ENCODE results near the gene CDH22.

The CDH22 gene

DNA sequence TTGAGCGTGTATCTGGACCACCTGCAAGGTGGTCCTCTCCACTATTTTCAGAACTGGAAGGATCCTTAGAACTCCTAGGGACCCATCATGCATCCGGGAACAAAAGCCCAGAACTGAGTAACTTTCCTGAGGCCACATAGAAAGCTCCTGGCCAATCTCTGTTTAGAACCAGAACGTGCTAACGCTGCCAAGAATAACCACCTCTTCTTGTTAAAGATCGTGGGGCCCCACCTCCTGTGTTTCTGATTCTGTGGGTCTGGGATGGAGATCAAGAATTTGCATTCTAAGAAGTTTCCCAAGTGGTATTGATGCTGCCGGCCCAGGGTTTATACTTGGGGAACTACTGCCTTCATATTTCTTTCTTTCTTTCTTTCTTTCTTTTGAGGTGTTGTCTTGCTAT lies 176.9 kb downstream of the CDH22 start:
- H3K27me3 ChIP-seq (ENCODE audit: control insufficient read depth, insufficient read depth, low read length) = no peaks in the 10 kb centered on the region
- no CpG with 5 or more reads among the region's 6 CpGs for WGBS (ENCODE audit: insufficient coverage, insufficient read length)
- DNase-seq (ENCODE audit: low read depth, low spot score) = no peak
- no peaks in the 10 kb centered on the region for H3K36me3 ChIP-seq (ENCODE audit: control insufficient read depth, insufficient read depth, low read length)
- H3K9me3 ChIP-seq (ENCODE audit: control insufficient read depth, insufficient read depth, low read length) = no peaks in the 10 kb centered on the region
- no peak overlapping the region for H3K27ac ChIP-seq (ENCODE audit: low read length)
- peaks cover 2% of the 10 kb centered on the region; the same call in 1 of the 2 replicates for H3K4me1 ChIP-seq (ENCODE audit: control insufficient read depth, insufficient read depth, low read length)
- no peak overlapping the region for H3K4me3 ChIP-seq (ENCODE audit: low read length)

DNA sequence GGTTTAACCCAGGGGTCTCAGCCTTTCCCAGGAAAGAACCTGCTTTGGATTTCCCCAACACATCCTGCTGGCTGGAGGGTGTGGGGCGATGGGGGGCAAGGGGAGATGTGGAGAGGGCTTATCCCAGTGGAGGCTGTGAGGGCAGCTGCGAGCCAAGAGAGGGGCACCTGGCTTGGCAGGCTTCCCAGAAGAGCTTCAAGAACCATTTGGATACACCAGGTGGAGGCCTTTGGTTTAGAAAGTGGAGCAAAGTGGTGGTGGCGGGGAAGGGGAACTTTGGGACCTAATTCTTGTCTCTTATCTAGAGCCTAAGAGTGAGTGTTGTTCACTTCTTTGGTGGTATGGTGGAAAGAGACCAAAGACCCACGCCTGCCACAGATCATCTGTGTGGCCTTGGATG lies 177.8 kb downstream of the CDH22 start:
- H3K27ac ChIP-seq (ENCODE audit: low read length) = no peak overlapping the region
- no peaks in the 10 kb centered on the region for H3K27me3 ChIP-seq (ENCODE audit: control insufficient read depth, insufficient read depth, low read length)
- H3K9me3 ChIP-seq (ENCODE audit: control insufficient read depth, insufficient read depth, low read length) = no peaks in the 10 kb centered on the region
- no peaks in the 10 kb centered on the region for H3K36me3 ChIP-seq (ENCODE audit: control insufficient read depth, insufficient read depth, low read length)
- H3K4me1 ChIP-seq (ENCODE audit: control insufficient read depth, insufficient read depth, low read length) = peaks cover 2% of the 10 kb centered on the region; the same call in 1 of the 2 replicates
- no peak for DNase-seq (ENCODE audit: low read depth, low spot score)
- no CpG with 5 or more reads among the region's 4 CpGs for WGBS (ENCODE audit: insufficient coverage, insufficient read length)
- no peak overlapping the region for H3K4me3 ChIP-seq (ENCODE audit: low read length)

DNA sequence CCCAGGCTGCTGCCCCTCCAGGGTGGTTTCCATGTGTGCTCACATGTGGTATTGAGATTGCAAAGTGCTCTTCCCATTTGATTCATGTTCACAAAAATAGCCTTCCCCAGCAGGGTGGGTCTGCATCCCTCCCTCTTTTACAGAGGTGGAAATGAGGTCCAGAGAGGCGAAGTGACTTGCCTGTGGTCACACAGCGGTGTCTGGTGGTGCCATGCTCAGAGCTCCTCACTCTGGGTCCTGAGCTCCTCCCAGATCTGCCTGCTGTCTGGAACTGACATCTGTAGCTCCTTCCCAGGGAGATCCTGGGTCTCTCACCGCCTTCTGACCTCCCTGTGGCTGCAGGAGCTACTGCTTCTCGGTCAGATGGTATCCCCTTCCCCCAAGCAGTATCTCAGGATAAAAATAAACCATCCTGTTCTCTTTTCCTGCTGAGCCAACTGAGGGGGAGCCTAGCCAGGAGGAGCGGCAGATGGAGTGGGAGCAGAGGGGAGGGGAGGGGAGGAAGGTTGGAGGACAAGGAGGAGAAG lies 178.3 kb downstream of the CDH22 start:
- H3K4me3 ChIP-seq (ENCODE audit: low read length) = no peak overlapping the region
- peaks cover 2% of the 10 kb centered on the region; the same call in 1 of the 2 replicates for H3K4me1 ChIP-seq (ENCODE audit: control insufficient read depth, insufficient read depth, low read length)
- DNase-seq (ENCODE audit: low read depth, low spot score) = no peak
- H3K9me3 ChIP-seq (ENCODE audit: control insufficient read depth, insufficient read depth, low read length) = no peaks in the 10 kb centered on the region
- H3K36me3 ChIP-seq (ENCODE audit: control insufficient read depth, insufficient read depth, low read length) = no peaks in the 10 kb centered on the region
- no peaks in the 10 kb centered on the region for H3K27me3 ChIP-seq (ENCODE audit: control insufficient read depth, insufficient read depth, low read length)
- WGBS (ENCODE audit: insufficient coverage, insufficient read length) = no CpG with 5 or more reads among the region's 5 CpGs
- no peak overlapping the region for H3K27ac ChIP-seq (ENCODE audit: low read length)

DNA sequence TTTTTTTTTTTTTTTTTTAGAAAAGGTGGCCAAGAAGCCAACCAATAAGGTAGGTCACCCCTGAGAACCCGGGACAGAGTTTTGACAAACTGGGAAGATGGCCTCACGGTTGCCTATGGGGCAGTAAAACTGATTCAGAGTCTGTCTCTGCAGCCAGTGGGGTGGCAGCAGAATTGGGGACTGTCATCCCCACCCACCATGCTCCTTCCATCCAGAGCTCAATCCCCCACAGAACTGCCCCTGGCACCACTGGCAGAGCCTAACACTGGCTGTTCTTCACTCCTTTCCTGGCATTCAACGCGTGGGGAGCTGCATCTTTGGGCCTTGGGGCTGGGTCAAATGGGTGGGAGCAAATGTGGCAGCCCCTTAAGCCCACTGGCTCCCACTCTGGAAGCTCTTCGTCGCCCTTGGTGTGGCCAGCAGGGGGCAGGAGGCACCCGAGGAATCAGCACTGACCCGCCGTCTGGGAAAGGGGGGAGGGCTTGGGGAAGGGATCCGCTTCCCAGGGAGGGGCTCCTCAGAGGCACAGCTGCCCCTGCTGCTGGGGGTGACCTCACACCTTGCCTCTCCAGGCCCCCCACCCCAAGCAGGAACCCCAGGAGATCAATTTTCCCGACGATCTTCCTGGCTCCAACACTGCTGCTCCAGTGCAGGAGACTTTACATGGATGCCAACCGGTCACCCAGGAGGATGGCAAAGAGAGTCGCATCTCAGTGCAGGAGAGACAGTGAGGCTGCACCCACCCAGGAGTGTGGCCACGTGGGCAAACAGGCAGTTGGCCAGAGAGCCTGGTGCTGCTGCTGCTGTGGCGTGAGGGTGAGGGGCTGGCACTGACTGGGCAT lies 179.8 kb downstream of the CDH22 start:
- DNase-seq (ENCODE audit: low read depth, low spot score) = no peak
- no CpG with 5 or more reads among the region's 16 CpGs for WGBS (ENCODE audit: insufficient coverage, insufficient read length)
- no peaks in the 10 kb centered on the region for H3K36me3 ChIP-seq (ENCODE audit: control insufficient read depth, insufficient read depth, low read length)

DNA sequence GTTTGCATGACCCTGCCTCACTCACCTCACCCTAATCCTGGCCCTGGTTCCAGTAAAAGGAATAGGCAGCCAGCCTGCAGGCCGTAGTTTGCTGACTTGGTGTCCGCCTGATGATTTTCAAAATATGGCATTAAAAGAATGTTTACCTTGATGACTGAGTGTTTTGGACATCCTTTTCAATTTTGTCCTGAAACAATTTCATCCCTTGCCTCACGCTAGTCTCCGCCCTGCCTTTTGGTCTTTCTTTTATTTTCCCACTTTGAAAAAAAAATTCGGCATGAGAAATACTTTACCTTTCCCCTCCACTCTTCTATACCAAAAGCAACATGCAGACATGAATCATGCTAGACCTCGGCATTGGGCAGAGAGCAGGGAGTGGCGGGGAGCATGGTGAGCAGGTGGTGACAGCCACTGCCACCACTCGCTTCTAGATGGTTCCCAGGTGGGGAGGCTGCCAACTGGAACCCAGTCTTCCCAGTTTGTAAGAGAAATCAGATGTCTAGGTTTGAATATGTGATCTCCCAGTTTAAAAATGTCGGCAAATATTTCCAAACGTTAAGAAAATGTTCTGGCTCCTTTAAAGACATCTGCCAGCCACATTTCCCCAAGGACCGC lies 180.8 kb downstream of the CDH22 start:
- no peaks in the 10 kb centered on the region for H3K27me3 ChIP-seq (ENCODE audit: control insufficient read depth, insufficient read depth, low read length)
- no peak overlapping the region for H3K4me3 ChIP-seq (ENCODE audit: low read length)
- WGBS (ENCODE audit: insufficient coverage, insufficient read length) = no CpG with 5 or more reads among the region's 11 CpGs
- no peak for DNase-seq (ENCODE audit: low read depth, low spot score)
- no peaks in the 10 kb centered on the region for H3K9me3 ChIP-seq (ENCODE audit: control insufficient read depth, insufficient read depth, low read length)
- no peaks in the 10 kb centered on the region for H3K4me1 ChIP-seq (ENCODE audit: control insufficient read depth, insufficient read depth, low read length)
- H3K36me3 ChIP-seq (ENCODE audit: control insufficient read depth, insufficient read depth, low read length) = 0 out of 2 replicates have a peak, but pooled peaks cover 5% of the 10 kb centered on the region
- no peak overlapping the region for H3K27ac ChIP-seq (ENCODE audit: low read length)

More for the DNA sequence above, 179.8 kb downstream of the CDH22 start:
- Histone ChIP-seq H3K27ac (ENCODE audit: low read length) (no peak overlapping the region), H3K27me3 (ENCODE audit: control insufficient read depth, insufficient read depth, low read length) (no peaks in the 10 kb centered on the region), H3K4me1 (ENCODE audit: control insufficient read depth, insufficient read depth, low read length) (peaks cover 2% of the 10 kb centered on the region; the same call in 1 of the 2 replicates), H3K9me3 (ENCODE audit: control insufficient read depth, insufficient read depth, low read length) (no peaks in the 10 kb centered on the region), H3K4me3 (ENCODE audit: low read length) (no peak overlapping the region)

DNA sequence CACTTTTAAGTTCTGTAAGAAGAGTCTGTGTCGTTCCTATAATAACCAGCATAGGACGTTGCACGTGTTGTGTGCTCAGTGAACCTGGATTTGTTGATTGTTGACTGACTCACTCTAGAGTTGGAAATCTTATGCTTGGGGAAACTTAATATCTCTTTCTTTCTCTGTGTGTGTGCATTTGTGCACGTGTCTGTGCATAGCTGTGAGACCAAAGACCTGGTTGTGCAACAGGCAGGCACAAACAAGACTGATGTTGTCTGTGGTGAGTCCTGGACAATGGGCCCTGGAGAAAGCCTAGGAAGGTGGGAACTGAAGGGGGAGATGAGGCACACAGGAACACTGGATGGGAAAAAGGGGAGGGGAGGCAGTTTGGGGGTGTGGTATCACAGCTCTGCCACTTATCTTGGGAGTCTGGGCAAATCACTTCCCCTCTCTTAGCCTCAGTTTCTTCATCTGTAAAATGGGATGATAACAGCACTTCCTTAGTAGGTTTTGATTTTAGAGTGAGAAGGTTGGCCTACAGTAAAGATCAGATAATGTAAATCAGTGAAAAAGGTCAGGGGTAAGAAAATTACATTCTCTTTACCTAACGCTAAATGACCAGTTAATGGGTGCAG lies 181.8 kb downstream of the CDH22 start:
- H3K4me3 ChIP-seq (ENCODE audit: low read length) = no peak overlapping the region
- H3K27me3 ChIP-seq (ENCODE audit: control insufficient read depth, insufficient read depth, low read length) = no peaks in the 10 kb centered on the region
- no peaks in the 10 kb centered on the region for H3K9me3 ChIP-seq (ENCODE audit: control insufficient read depth, insufficient read depth, low read length)
- no peak overlapping the region for H3K27ac ChIP-seq (ENCODE audit: low read length)
- H3K4me1 ChIP-seq (ENCODE audit: control insufficient read depth, insufficient read depth, low read length) = no peaks in the 10 kb centered on the region
- no CpG with 5 or more reads among the region's 5 CpGs for WGBS (ENCODE audit: insufficient coverage, insufficient read length)
- no peak for DNase-seq (ENCODE audit: low read depth, low spot score)
- H3K36me3 ChIP-seq (ENCODE audit: control insufficient read depth, insufficient read depth, low read length) = 0 out of 2 replicates have a peak, but pooled peaks cover 5% of the 10 kb centered on the region
